K562 (cell line): ENCODE data around the gene DCDC2. TPM values are rescaled to one million over a fixed set of nuclear protein-coding genes. Genes with fewer than 3 reads are reported as not detected.

ENCODE experiments used
- ARNT ChIP-seq, 2 experiments: fragments of 450-650 bp; IDR thresholded peaks; 2 replicates each; pipeline ENCODE4 v1.6.1; 2016; ENCODE audit warnings: mild to moderate bottlenecking in 1 of 2
- HEY1 ChIP-seq: fragments of 250-450 bp; sonication (Bioruptor Pico); IDR thresholded peaks from 2 replicates; pipeline ENCODE4 v1.5.0; 2020; ENCODE audit warnings: mild to moderate bottlenecking, moderate library complexity, borderline replicate concordance
- SMAD3 ChIP-seq: fragments of 450-650 bp; formaldehyde crosslinking; conservative IDR thresholded peaks from 2 replicates; pipeline ENCODE4 v1.4.0; 2020; ENCODE audit warnings: mild to moderate bottlenecking
- SMARCB1 ChIP-seq: IDR thresholded peaks from 2 replicates; pipeline ENCODE4 v1.6.1; 2011; ENCODE audit warnings: improper control_type of control experiment, low read depth; ENCODE audit not compliant: insufficient read length
- polyA plus RNA-seq, 8 experiments: library from polyadenylated mRNA; depleted of rRNA in 4 of 8; stranded (reverse) in 5 of 8; unstranded in 3 of 8; fragments of >200 nt; fragmentation: Nextera tagmentation in 2 of 8; fragmentation: Illumina TruSeq in 1 of 8; extraction: Ambion mirVana in 2 of 8; extraction: Trizol in 1 of 8; gene quantifications; 2 replicates each; pipeline versions ENCODE4 v1.2.1 to v1.2.3, GENCODE V29; 2011 to 2014; ENCODE audit warnings: inconsistent platforms in 1 of 8, missing spikeins in 1 of 8
- total RNA-seq, 7 experiments: library from RNA; depleted of rRNA in 6 of 7; stranded (reverse); fragments of >200 nt in 6 of 7; fragmentation: Illumina TruSeq in 2 of 7; extraction: Trizol in 2 of 7; gene quantifications; 2 replicates each; pipeline versions ENCODE4 v1.2.1 to v1.2.3, GENCODE V29; 2011 to 2021; ENCODE audit warnings: low replicate concordance in 1 of 7
- TF ChIP-seq, protein P1 (sequence below): fragments of 450-650 bp; IDR thresholded peaks from 2 replicates; pipeline ENCODE4 v1.6.1; 2016; ENCODE audit warnings: mild to moderate bottlenecking, moderate library complexity
- TF ChIP-seq, protein P2 (sequence below): fragments of 250-450 bp; sonication (Bioruptor Pico); IDR thresholded peaks from 2 replicates; pipeline ENCODE4 v1.5.0; 2021
- TF ChIP-seq, protein P3 (sequence below): fragments of 250-450 bp; sonication (Bioruptor Pico); IDR thresholded peaks from 2 replicates; pipeline ENCODE4 v1.8.0; 2021; ENCODE audit warnings: borderline replicate concordance, mild to moderate bottlenecking, moderate library complexity; ENCODE audit not compliant: poor library complexity, severe bottlenecking
- TF ChIP-seq, protein P4 (sequence below): sonication (generic); formaldehyde crosslinking; IDR thresholded peaks from 2 replicates; pipeline ENCODE4 v1.5.0; 2020; ENCODE audit warnings: missing genetic modification reagents

DCDC2 gene
- total and polyA plus RNA-seq, 9 of the 15 experiments (the other 6 are each of a cell fraction or from before 2014, with no cell fraction given) = 0.04 TPM; not detected in 8

DNA sequence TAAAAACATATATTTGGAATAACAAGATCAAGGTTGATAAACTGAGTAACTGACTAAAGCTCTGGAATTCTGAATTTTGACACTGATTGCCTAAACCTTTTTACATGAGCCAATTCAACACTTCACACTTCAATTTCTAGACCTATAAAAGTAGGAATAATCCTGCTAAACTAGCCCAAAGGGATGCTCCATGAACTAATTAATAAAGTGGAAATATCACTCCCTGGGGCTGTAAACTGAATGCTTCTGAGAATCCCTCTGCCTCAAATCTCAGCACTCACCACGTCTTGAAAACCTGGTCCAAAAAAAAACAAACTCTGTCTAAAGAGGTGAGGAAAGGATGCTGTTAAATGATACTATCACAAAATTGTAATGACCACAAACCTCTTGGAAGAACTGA is 50.9 kb downstream of the DCDC2 start (continued):
- TF ChIP-seq, protein P1, sequence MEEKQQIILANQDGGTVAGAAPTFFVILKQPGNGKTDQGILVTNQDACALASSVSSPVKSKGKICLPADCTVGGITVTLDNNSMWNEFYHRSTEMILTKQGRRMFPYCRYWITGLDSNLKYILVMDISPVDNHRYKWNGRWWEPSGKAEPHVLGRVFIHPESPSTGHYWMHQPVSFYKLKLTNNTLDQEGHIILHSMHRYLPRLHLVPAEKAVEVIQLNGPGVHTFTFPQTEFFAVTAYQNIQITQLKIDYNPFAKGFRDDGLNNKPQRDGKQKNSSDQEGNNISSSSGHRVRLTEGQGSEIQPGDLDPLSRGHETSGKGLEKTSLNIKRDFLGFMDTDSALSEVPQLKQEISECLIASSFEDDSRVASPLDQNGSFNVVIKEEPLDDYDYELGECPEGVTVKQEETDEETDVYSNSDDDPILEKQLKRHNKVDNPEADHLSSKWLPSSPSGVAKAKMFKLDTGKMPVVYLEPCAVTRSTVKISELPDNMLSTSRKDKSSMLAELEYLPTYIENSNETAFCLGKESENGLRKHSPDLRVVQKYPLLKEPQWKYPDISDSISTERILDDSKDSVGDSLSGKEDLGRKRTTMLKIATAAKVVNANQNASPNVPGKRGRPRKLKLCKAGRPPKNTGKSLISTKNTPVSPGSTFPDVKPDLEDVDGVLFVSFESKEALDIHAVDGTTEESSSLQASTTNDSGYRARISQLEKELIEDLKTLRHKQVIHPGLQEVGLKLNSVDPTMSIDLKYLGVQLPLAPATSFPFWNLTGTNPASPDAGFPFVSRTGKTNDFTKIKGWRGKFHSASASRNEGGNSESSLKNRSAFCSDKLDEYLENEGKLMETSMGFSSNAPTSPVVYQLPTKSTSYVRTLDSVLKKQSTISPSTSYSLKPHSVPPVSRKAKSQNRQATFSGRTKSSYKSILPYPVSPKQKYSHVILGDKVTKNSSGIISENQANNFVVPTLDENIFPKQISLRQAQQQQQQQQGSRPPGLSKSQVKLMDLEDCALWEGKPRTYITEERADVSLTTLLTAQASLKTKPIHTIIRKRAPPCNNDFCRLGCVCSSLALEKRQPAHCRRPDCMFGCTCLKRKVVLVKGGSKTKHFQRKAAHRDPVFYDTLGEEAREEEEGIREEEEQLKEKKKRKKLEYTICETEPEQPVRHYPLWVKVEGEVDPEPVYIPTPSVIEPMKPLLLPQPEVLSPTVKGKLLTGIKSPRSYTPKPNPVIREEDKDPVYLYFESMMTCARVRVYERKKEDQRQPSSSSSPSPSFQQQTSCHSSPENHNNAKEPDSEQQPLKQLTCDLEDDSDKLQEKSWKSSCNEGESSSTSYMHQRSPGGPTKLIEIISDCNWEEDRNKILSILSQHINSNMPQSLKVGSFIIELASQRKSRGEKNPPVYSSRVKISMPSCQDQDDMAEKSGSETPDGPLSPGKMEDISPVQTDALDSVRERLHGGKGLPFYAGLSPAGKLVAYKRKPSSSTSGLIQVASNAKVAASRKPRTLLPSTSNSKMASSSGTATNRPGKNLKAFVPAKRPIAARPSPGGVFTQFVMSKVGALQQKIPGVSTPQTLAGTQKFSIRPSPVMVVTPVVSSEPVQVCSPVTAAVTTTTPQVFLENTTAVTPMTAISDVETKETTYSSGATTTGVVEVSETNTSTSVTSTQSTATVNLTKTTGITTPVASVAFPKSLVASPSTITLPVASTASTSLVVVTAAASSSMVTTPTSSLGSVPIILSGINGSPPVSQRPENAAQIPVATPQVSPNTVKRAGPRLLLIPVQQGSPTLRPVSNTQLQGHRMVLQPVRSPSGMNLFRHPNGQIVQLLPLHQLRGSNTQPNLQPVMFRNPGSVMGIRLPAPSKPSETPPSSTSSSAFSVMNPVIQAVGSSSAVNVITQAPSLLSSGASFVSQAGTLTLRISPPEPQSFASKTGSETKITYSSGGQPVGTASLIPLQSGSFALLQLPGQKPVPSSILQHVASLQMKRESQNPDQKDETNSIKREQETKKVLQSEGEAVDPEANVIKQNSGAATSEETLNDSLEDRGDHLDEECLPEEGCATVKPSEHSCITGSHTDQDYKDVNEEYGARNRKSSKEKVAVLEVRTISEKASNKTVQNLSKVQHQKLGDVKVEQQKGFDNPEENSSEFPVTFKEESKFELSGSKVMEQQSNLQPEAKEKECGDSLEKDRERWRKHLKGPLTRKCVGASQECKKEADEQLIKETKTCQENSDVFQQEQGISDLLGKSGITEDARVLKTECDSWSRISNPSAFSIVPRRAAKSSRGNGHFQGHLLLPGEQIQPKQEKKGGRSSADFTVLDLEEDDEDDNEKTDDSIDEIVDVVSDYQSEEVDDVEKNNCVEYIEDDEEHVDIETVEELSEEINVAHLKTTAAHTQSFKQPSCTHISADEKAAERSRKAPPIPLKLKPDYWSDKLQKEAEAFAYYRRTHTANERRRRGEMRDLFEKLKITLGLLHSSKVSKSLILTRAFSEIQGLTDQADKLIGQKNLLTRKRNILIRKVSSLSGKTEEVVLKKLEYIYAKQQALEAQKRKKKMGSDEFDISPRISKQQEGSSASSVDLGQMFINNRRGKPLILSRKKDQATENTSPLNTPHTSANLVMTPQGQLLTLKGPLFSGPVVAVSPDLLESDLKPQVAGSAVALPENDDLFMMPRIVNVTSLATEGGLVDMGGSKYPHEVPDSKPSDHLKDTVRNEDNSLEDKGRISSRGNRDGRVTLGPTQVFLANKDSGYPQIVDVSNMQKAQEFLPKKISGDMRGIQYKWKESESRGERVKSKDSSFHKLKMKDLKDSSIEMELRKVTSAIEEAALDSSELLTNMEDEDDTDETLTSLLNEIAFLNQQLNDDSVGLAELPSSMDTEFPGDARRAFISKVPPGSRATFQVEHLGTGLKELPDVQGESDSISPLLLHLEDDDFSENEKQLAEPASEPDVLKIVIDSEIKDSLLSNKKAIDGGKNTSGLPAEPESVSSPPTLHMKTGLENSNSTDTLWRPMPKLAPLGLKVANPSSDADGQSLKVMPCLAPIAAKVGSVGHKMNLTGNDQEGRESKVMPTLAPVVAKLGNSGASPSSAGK = no peak
- TF ChIP-seq, protein P2, sequence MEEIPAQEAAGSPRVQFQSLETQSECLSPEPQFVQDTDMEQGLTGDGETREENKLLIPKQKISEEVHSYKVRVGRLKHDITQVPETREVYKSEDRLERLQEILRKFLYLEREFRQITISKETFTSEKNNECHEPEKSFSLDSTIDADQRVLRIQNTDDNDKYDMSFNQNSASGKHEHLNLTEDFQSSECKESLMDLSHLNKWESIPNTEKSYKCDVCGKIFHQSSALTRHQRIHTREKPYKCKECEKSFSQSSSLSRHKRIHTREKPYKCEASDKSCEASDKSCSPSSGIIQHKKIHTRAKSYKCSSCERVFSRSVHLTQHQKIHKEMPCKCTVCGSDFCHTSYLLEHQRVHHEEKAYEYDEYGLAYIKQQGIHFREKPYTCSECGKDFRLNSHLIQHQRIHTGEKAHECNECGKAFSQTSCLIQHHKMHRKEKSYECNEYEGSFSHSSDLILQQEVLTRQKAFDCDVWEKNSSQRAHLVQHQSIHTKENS (CRISPR knock-in tag) = no peak
- no peak for TF ChIP-seq HEY1 (CRISPR knock-in tag)
- TF ChIP-seq, protein P3, sequence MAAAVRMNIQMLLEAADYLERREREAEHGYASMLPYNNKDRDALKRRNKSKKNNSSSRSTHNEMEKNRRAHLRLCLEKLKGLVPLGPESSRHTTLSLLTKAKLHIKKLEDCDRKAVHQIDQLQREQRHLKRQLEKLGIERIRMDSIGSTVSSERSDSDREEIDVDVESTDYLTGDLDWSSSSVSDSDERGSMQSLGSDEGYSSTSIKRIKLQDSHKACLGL (CRISPR knock-in tag) = no peak
- TF ChIP-seq SMAD3 = no peak
- TF ChIP-seq, protein P4, sequence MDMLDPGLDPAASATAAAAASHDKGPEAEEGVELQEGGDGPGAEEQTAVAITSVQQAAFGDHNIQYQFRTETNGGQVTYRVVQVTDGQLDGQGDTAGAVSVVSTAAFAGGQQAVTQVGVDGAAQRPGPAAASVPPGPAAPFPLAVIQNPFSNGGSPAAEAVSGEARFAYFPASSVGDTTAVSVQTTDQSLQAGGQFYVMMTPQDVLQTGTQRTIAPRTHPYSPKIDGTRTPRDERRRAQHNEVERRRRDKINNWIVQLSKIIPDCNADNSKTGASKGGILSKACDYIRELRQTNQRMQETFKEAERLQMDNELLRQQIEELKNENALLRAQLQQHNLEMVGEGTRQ = no peak
- TF ChIP-seq ARNT (IDR thresholded peaks at IDR 0.05) = no peak
- no peak for TF ChIP-seq SMARCB1
